Suprapubic skin (tissue), 4 donors: ENCODE results near the gene RPL37.
"Not testable (repeated sequence)": the region's sequence is repeated elsewhere in the genome, so short reads cannot be mapped to it uniquely, and the experiment has no call there.

Source experiments
- CTCF ChIP-seq, 2 donors: fragments of 200-600 bp in 1 of 2; fragments of 450-650 bp in 1 of 2; sonication (generic) in 1 of 2; IDR thresholded peaks; one replicate each; pipeline ENCODE4 v1.5.1; 2016 to 2019; ENCODE audit warnings: antibody characterized with exemption in 2 of 2, mild to moderate bottlenecking in 1 of 2, moderate library complexity in 1 of 2
- EP300 ChIP-seq: sonication (generic); formaldehyde crosslinking; IDR thresholded peaks from one replicate; pipeline ENCODE4 v1.6.1; 2017; ENCODE audit warnings: antibody characterized with exemption
- POLR2A ChIP-seq, 2 donors: fragments of 450-650 bp; IDR thresholded peaks; one replicate each; pipeline ENCODE4 v1.6.1; 2017; ENCODE audit warnings: antibody characterized with exemption in 2 of 2, mild to moderate bottlenecking in 2 of 2, moderate library complexity in 2 of 2
- POLR2AphosphoS5 ChIP-seq, 3 donors: sonication (generic); formaldehyde crosslinking; IDR thresholded peaks; one replicate each; pipeline ENCODE4 v1.6.1; 2017; ENCODE audit warnings: antibody characterized with exemption in 3 of 3

GRCh38 chr5:40865004-40865403 is 30.0 kb upstream of the RPL37 start:
- TF ChIP-seq CTCF (IDR thresholded peaks at IDR 0.05); EP300; POLR2AphosphoS5 (IDR thresholded peaks at IDR 0.05); POLR2A (IDR thresholded peaks at IDR 0.05): not testable (repeated sequence)
